HFFc6 (cell line): ENCODE data around the gene TIMM17B. TPM values are rescaled to one million over a fixed set of nuclear protein-coding genes. Genes with fewer than 3 reads are reported as not detected.

ENCODE experiments used
- DNase-seq: peaks from one replicate; pipeline ENCODE4 v3.0.0-alpha.2; 2018
- H3K27ac Mint-ChIP-seq: 2 replicates; pipeline ENCODE4 v1.8.0; 2020; ENCODE audit warnings: mild to moderate bottlenecking, mixed read lengths
- H3K27me3 Mint-ChIP-seq: 2 replicates; pipeline ENCODE4 v1.8.0; 2021; ENCODE audit warnings: mild to moderate bottlenecking, moderate library complexity, mixed read lengths; ENCODE audit not compliant: insufficient read depth
- H3K36me3 Mint-ChIP-seq: 2 replicates; pipeline ENCODE4 v1.8.0; 2021; ENCODE audit warnings: low read depth, mixed read lengths
- H3K4me1 Mint-ChIP-seq: 2 replicates; pipeline ENCODE4 v1.8.0; 2020; ENCODE audit warnings: low read depth, mixed read lengths
- H3K4me3 Mint-ChIP-seq: 2 replicates; pipeline ENCODE4 v1.8.0; 2020; ENCODE audit warnings: mild to moderate bottlenecking, moderate library complexity, mixed read lengths
- H3K9me3 Mint-ChIP-seq: 2 replicates; pipeline ENCODE4 v1.8.0; 2020; ENCODE audit warnings: mild to moderate bottlenecking, mixed read lengths
- CTCF ChIP-seq: fragments of 200-600 bp; sonication (generic); IDR thresholded peaks from 2 replicates; pipeline ENCODE4 v1.5.0; 2021; ENCODE audit warnings: antibody characterized with exemption, mild to moderate bottlenecking
- total RNA-seq, 6 experiments: library from RNA; stranded (reverse); fragmentation: NEBNext Ultra II Directional; extraction: Animal tissue kit (Norgen Biotek cat#: 25700); gene quantifications; 2 replicates in 1 of 6; 3 replicates in 5 of 6; pipeline ENCODE4 v1.2.3, GENCODE V29; 2021

TIMM17B gene
- total RNA-seq, 6 experiments from 2014 or later: 53.0 to 65.2 (median 61.6) TPM

GRCh38 chrX:48934581-48935300 is 37.2 kb upstream of the TIMM17B start:
- H3K9me3 Mint-ChIP-seq: no peaks in the 10 kb centered on the region
- H3K36me3 Mint-ChIP-seq: peaks cover 3% of the 10 kb centered on the region; the same call in 1 of the 2 replicates
- no peak for TF ChIP-seq CTCF
- H3K4me1 Mint-ChIP-seq: no peaks in the 10 kb centered on the region
- H3K4me3 Mint-ChIP-seq: no peak overlapping the region
- no peaks in the 10 kb centered on the region for H3K27me3 Mint-ChIP-seq
- H3K27ac Mint-ChIP-seq: no peak overlapping the region
- no peak for DNase-seq

- TF ChIP-seq CTCF: no peak
- H3K27ac Mint-ChIP-seq: no peak overlapping the region
- H3K9me3 Mint-ChIP-seq: no peaks in the 10 kb centered on the region
- no peaks in the 10 kb centered on the region for H3K27me3 Mint-ChIP-seq
- H3K36me3 Mint-ChIP-seq: peaks cover 3% of the 10 kb centered on the region; the same call in 1 of the 2 replicates
- no peaks in the 10 kb centered on the region for H3K4me1 Mint-ChIP-seq
- H3K4me3 Mint-ChIP-seq: no peak overlapping the region
- DNase-seq: no peak
These were observed 36.2 kb upstream of the TIMM17B start for GRCh38 chrX:48933757-48934156.

- no peak for DNase-seq
- Mint-ChIP-seq H3K4me3 (no peak overlapping the region), H3K27me3 (no peaks in the 10 kb centered on the region), H3K4me1 (no peaks in the 10 kb centered on the region), H3K27ac (no peak overlapping the region), H3K36me3 (peaks cover 3% of the 10 kb centered on the region; the same call in 1 of the 2 replicates), H3K9me3 (no peaks in the 10 kb centered on the region)
- TF ChIP-seq CTCF: no peak
These were observed 30.3 kb upstream of the TIMM17B start for GRCh38 chrX:48927736-48928382.

- Mint-ChIP-seq H3K9me3 (no peaks in the 10 kb centered on the region), H3K36me3 (peaks cover 3% of the 10 kb centered on the region; the same call in 1 of the 2 replicates), H3K27ac (no peak overlapping the region), H3K27me3 (no peaks in the 10 kb centered on the region), H3K4me1 (no peaks in the 10 kb centered on the region), H3K4me3 (no peak overlapping the region)
- DNase-seq: no peak
- no peak for TF ChIP-seq CTCF
These were observed 29.6 kb upstream of the TIMM17B start for GRCh38 chrX:48927123-48927522.

- Mint-ChIP-seq H3K4me3 (no peak overlapping the region), H3K36me3 (no peaks in the 10 kb centered on the region), H3K9me3 (no peaks in the 10 kb centered on the region)
These were observed 26.7 kb upstream of the TIMM17B start for GRCh38 chrX:48924270-48924669.

More at GRCh38 chrX:48924270-48924669, 26.7 kb upstream of the TIMM17B start:
- Mint-ChIP-seq H3K4me1 (peaks cover 15% of the 10 kb centered on the region), H3K27me3 (no peaks in the 10 kb centered on the region), H3K27ac (no peak overlapping the region)
- DNase-seq: no peak
- no peak for TF ChIP-seq CTCF
